H1 (cell line): Measurements from ENCODE around the gene PROSER1. TPM values are rescaled to one million over a fixed set of nuclear protein-coding genes. Genes with fewer than 3 reads are reported as not detected.

ENCODE experiments used
- CTCF ChIA-PET: fragments of 300-600 bp; sonication (Branson Sonifier 250); formaldehyde crosslinking; loops from one replicate; lab custom pipeline; 2021; ENCODE audit not compliant: partially characterized antibody; lab: Charles Lee
- POLR2A ChIA-PET: fragments of 300-600 bp; sonication (Branson Sonifier 250); formaldehyde crosslinking; loops from one replicate; lab custom pipeline; 2021; ENCODE audit warnings: inconsistent platforms; ENCODE audit not compliant: partially characterized antibody; lab: Charles Lee
- DNase-seq, 2 experiments: peaks; one replicate each; pipeline versions ENCODE4 v3.0.0 to v3.0.0-alpha.2; 2010 to 2022; ENCODE audit warnings: low spot score in 2 of 2, low read depth in 1 of 2, mixed read lengths in 1 of 2
- FAIRE-seq: peaks from 2 replicates; lab custom pipeline; 2011; peaks lifted over from hg19 to GRCh38; lab: Jason Lieb, UNC
- H2AFZ ChIP-seq: 2 replicates; pipeline ENCODE4 v1.8.1; 2012; ENCODE audit warnings: low read length, inconsistent platforms
- H2AK5ac ChIP-seq: 2 replicates; pipeline ENCODE4 v1.6.1; 2013; ENCODE audit warnings: low read depth, low read length
- H2BK120ac ChIP-seq: replicated peaks from 2 replicates; pipeline ENCODE3; 2013; ENCODE audit warnings: low read depth, low read length, inconsistent platforms
- H2BK12ac ChIP-seq: 2 replicates; pipeline ENCODE4 v1.6.1; 2013; ENCODE audit warnings: low read depth, low read length
- H2BK15ac ChIP-seq: 2 replicates; pipeline ENCODE4 v1.6.1; 2013; ENCODE audit warnings: low read length
- H2BK20ac ChIP-seq: 2 replicates; pipeline ENCODE4 v1.6.1; 2013; ENCODE audit warnings: low read length
- H2BK5ac ChIP-seq: 2 replicates; pipeline ENCODE4 v1.6.1; 2013; ENCODE audit warnings: low read depth, low read length
- H3K14ac ChIP-seq: 2 replicates; pipeline ENCODE4 v1.6.1; 2013; ENCODE audit warnings: inconsistent platforms; ENCODE audit not compliant: insufficient read length
- H3K18ac ChIP-seq: 2 replicates; pipeline ENCODE4 v1.6.1; 2013; ENCODE audit warnings: low read length; ENCODE audit errors: extremely low read depth
- H3K23ac ChIP-seq: 2 replicates; pipeline ENCODE4 v1.6.1; 2013; ENCODE audit warnings: inconsistent platforms; ENCODE audit not compliant: insufficient read length
- H3K23me2 ChIP-seq: 2 replicates; pipeline ENCODE4 v1.6.1; 2013; ENCODE audit warnings: low read depth, low read length
- H3K27ac ChIP-seq: 2 replicates; pipeline ENCODE4 v1.6.1; 2011; ENCODE audit warnings: low read depth, low read length, inconsistent platforms
- H3K27me3 ChIP-seq, 4 experiments: replicated peaks in 1 of 4; 1 replicate in 1 of 4; 2 replicates in 3 of 4; pipeline versions ENCODE4 v1.6.1 to v1.8.1; 2011 to 2013; ENCODE audit warnings: low read length in 3 of 4, mild to moderate bottlenecking in 3 of 4, inconsistent platforms in 2 of 4, mixed read lengths in 2 of 4, moderate library complexity in 1 of 4; ENCODE audit not compliant: control insufficient read depth in 3 of 4, insufficient read depth in 3 of 4; ENCODE audit errors: extremely low read depth in 1 of 4
- H3K36me3 ChIP-seq, 4 experiments: 2 replicates each; pipeline versions ENCODE4 v1.6.1 to v1.8.1; 2011 to 2013; ENCODE audit warnings: mild to moderate bottlenecking in 4 of 4, low read length in 3 of 4, moderate library complexity in 2 of 4, control low read depth in 1 of 4, inconsistent platforms in 1 of 4; ENCODE audit not compliant: insufficient read depth in 4 of 4, control insufficient read depth in 2 of 4
- H3K4ac ChIP-seq: replicated peaks from 2 replicates; pipeline ENCODE3; 2013; ENCODE audit warnings: low read length, low read depth, mixed read lengths, inconsistent platforms; ENCODE audit not compliant: insufficient read length
- H3K4me1 ChIP-seq, 4 experiments: replicated peaks in 1 of 4; 1 replicate in 1 of 4; 2 replicates in 3 of 4; pipeline versions ENCODE4 v1.6.1 to v1.8.1; 2011 to 2013; ENCODE audit warnings: low read length in 3 of 4, inconsistent platforms in 2 of 4, mixed read lengths in 1 of 4; ENCODE audit not compliant: insufficient read depth in 4 of 4, control insufficient read depth in 3 of 4
- H3K4me2 ChIP-seq, 2 experiments: 2 replicates each; pipeline versions ENCODE4 v1.6.1 to v1.8.1; 2011 to 2013; ENCODE audit warnings: low read depth in 2 of 2, low read length in 2 of 2, control low read depth in 1 of 2, inconsistent platforms in 1 of 2, mild to moderate bottlenecking in 1 of 2; ENCODE audit not compliant: insufficient read depth in 1 of 2
- H3K4me3 ChIP-seq, 4 experiments: fragments of 200-600, 300-600 bp in 1 of 4; sonication (generic), shearing (Covaris generic), sonication (Bioruptor Twin) in 1 of 4; 2 replicates each; pipeline versions ENCODE4 v1.5.1 to v1.8.1; 2011 to 2016; ENCODE audit warnings: low read length in 4 of 4, low read depth in 3 of 4, control low read depth in 2 of 4, inconsistent platforms in 2 of 4, mild to moderate bottlenecking in 2 of 4, mixed read lengths in 1 of 4, moderate library complexity in 1 of 4; ENCODE audit not compliant: insufficient read depth in 2 of 4; ENCODE audit errors: extremely low read depth in 1 of 4
- H3K56ac ChIP-seq: replicated peaks from 2 replicates; pipeline ENCODE3; 2013; ENCODE audit warnings: low read depth, mild to moderate bottlenecking, mixed read lengths, low read length, inconsistent platforms; ENCODE audit not compliant: insufficient read length
- H3K79me1 ChIP-seq: 2 replicates; pipeline ENCODE4 v1.6.1; 2013; ENCODE audit warnings: low read depth, low read length, control low read depth
- H3K79me2 ChIP-seq, 2 experiments: 2 replicates each; pipeline versions ENCODE4 v1.6.1 to v1.8.1; 2012 to 2013; ENCODE audit warnings: low read length in 2 of 2, mild to moderate bottlenecking in 2 of 2, inconsistent platforms in 1 of 2; ENCODE audit not compliant: insufficient read depth in 2 of 2, control insufficient read depth in 1 of 2
- H3K9ac ChIP-seq, 4 experiments: replicated peaks in 1 of 4; 1 replicate in 1 of 4; 2 replicates in 3 of 4; pipeline versions ENCODE4 v1.6.1 to v1.8.1; 2011 to 2013; ENCODE audit warnings: low read depth in 3 of 4, low read length in 3 of 4, control low read depth in 2 of 4, mild to moderate bottlenecking in 2 of 4, moderate library complexity in 2 of 4, inconsistent platforms in 1 of 4; ENCODE audit errors: extremely low read depth in 1 of 4
- H3K9me3 ChIP-seq, 2 experiments: 2 replicates each; pipeline versions ENCODE4 v1.6.1 to v1.8.1; 2012 to 2013; ENCODE audit warnings: mild to moderate bottlenecking in 2 of 2, moderate library complexity in 2 of 2, control low read depth in 1 of 2, inconsistent platforms in 1 of 2, low read depth in 1 of 2, low read length in 1 of 2, mixed read lengths in 1 of 2; ENCODE audit not compliant: insufficient read depth in 2 of 2
- H4K20me1 ChIP-seq, 2 experiments: replicated peaks in 1 of 2; 2 replicates each; pipeline versions ENCODE3 to v1.8.1; 2011 to 2013; ENCODE audit warnings: inconsistent platforms in 2 of 2, low read length in 2 of 2, mild to moderate bottlenecking in 1 of 2; ENCODE audit not compliant: insufficient read depth in 2 of 2, control insufficient read depth in 1 of 2
- H4K5ac ChIP-seq: 2 replicates; pipeline ENCODE4 v1.6.1; 2013; ENCODE audit warnings: low read length, low read depth, mixed read lengths, inconsistent platforms; ENCODE audit not compliant: insufficient read length
- H4K8ac ChIP-seq: 2 replicates; pipeline ENCODE4 v1.8.0; 2013; ENCODE audit warnings: mild to moderate bottlenecking, moderate library complexity, low read length, inconsistent platforms; ENCODE audit not compliant: insufficient read depth; ENCODE audit errors: extremely low read depth
- H4K91ac ChIP-seq: replicated peaks from 2 replicates; pipeline ENCODE3; 2013; ENCODE audit warnings: low read length, mixed read lengths, inconsistent platforms; ENCODE audit not compliant: insufficient read length
- BACH1 ChIP-seq: IDR thresholded peaks from 2 replicates; pipeline ENCODE4 v1.6.1; 2012; ENCODE audit warnings: low read length, improper control_type of control experiment
- EP300 ChIP-seq, 2 experiments: IDR thresholded peaks; 1 replicate in 1 of 2; 2 replicates in 1 of 2; pipeline ENCODE4 v1.6.1; 2011 to 2012; ENCODE audit warnings: low read depth in 2 of 2, low read length in 2 of 2, mild to moderate bottlenecking in 2 of 2, borderline replicate concordance in 1 of 2, inconsistent platforms in 1 of 2, moderate library complexity in 1 of 2
- FOSL1 ChIP-seq: IDR thresholded peaks from 2 replicates; pipeline ENCODE4 v1.6.1; 2011; ENCODE audit warnings: mild to moderate bottlenecking, low read depth, low read length, moderate library complexity; ENCODE audit not compliant: insufficient read depth
- KDM1A ChIP-seq: fragments of 200-600, 300-600 bp; sonication (generic); IDR thresholded peaks from 2 replicates; pipeline ENCODE4 v1.7.1; 2016; ENCODE audit warnings: mild to moderate bottlenecking, low read length, borderline replicate concordance
- NANOG ChIP-seq: IDR thresholded peaks from 2 replicates; pipeline ENCODE4 v1.6.1; 2011; ENCODE audit warnings: low read length, low read depth, mild to moderate bottlenecking, inconsistent platforms; ENCODE audit not compliant: insufficient read depth, poor library complexity, severe bottlenecking
- SIRT6 ChIP-seq: IDR thresholded peaks from one replicate; pipeline ENCODE4 v1.7.1; 2012; ENCODE audit warnings: low read length, inconsistent platforms
- SP2 ChIP-seq: IDR thresholded peaks from 2 replicates; pipeline ENCODE4 v1.6.1; 2012; ENCODE audit warnings: mild to moderate bottlenecking, low read length, inconsistent platforms
- SRF ChIP-seq: IDR thresholded peaks from 2 replicates; pipeline ENCODE4 v1.6.1; 2011; ENCODE audit warnings: mild to moderate bottlenecking, low read depth, low read length, moderate library complexity
- SUZ12 ChIP-seq: fragments of 200-600 bp; sonication (generic); IDR thresholded peaks from 2 replicates; pipeline ENCODE4 v1.6.1; 2012; ENCODE audit warnings: mild to moderate bottlenecking, inconsistent platforms, low read length, moderate library complexity, mixed read lengths
- TAF1 ChIP-seq: IDR thresholded peaks from 2 replicates; pipeline ENCODE4 v1.6.1; 2011; ENCODE audit warnings: mild to moderate bottlenecking, low read depth, low read length
- TBP ChIP-seq: IDR thresholded peaks from 2 replicates; pipeline ENCODE4 v1.6.1; 2011; ENCODE audit warnings: low read depth, low read length, improper control_type of control experiment
- WGBS, 2 experiments: shearing (Covaris generic) in 1 of 2; methylation state at CpG; one replicate each; pipeline versions ENCODE4 v1.1.6 to v1.1.7; 2013 to 2015; ENCODE audit warnings: low lambda C conversion rate in 2 of 2, mixed read lengths in 2 of 2, inconsistent platforms in 1 of 2, low coverage in 1 of 2, missing lambda C conversion rate in 1 of 2; ENCODE audit not compliant: insufficient replicate concordance in 2 of 2, insufficient coverage in 1 of 2, insufficient read length in 1 of 2; ENCODE audit errors: extremely low coverage in 1 of 2, missing lambda C conversion rate in 1 of 2; 5-methylcytosine and 5-hydroxymethylcytosine counted together
- polyA plus RNA-seq, 7 experiments: library from polyadenylated mRNA; depleted of rRNA in 3 of 7; stranded (reverse) in 5 of 7; unstranded in 2 of 7; fragments of >200 nt in 5 of 7; fragments of 200-250 nt in 2 of 7; gene quantifications; 1 replicate in 5 of 7; 2 replicates in 1 of 7; 4 replicates in 1 of 7; pipeline versions ENCODE4 v1.2.1 to v1.2.3, GENCODE V29; 2011 to 2013; ENCODE audit warnings: missing spikeins in 2 of 7, mixed read lengths in 2 of 7
- total RNA-seq: library from RNA; stranded (reverse); fragmentation: NEBNext Ultra II Directional; extraction: Animal tissue kit (Norgen Biotek cat#: 25700); gene quantifications from 2 replicates; pipeline ENCODE4 v1.2.1, GENCODE V29; 2021
- TF ChIP-seq, protein P1 (sequence below): IDR thresholded peaks from 2 replicates; pipeline ENCODE4 v1.6.1; 2012; ENCODE audit warnings: inconsistent platforms
- TF ChIP-seq, protein P2 (sequence below): IDR thresholded peaks from 2 replicates; pipeline ENCODE4 v1.6.1; 2012; ENCODE audit warnings: inconsistent platforms

Gene PROSER1
- total and polyA plus RNA-seq, 2 of the 8 experiments (the other 6 are each of a cell fraction or from before 2014, with no cell fraction given): 99.2 to 116 TPM

DNA sequence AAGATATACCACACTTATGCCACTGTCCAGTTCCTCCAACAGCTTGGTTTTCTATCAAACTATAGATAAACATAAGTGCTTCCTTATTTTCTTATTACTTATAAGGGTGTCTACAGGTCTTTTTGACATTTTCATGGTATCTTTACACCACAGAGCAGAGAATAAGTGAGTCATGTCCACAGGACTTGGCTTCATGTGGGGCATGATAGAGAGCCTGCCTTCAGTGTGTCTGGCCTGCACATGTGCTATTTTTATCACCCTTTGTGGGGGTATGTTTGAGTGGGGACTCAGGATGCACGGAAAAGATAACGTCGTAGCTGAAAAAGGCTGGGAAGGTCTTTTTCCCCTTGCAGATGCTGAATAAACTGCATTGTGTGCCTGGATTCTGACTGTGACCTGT is 39.1 kb downstream of the PROSER1 start:
- H4K20me1 ChIP-seq: no peaks in the 10 kb centered on the region
- TF ChIP-seq, protein P1, sequence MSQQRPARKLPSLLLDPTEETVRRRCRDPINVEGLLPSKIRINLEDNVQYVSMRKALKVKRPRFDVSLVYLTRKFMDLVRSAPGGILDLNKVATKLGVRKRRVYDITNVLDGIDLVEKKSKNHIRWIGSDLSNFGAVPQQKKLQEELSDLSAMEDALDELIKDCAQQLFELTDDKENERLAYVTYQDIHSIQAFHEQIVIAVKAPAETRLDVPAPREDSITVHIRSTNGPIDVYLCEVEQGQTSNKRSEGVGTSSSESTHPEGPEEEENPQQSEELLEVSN: no peak
- TF ChIP-seq SRF (no peak), EP300 (IDR thresholded peaks at IDR 0.05; ENCODE audit: borderline replicate concordance in 1 of 2, low read depth in 2 of 2, low read length in 2 of 2) (no peak), TAF1 (no peak), NANOG (no peak), BACH1 (no peak), SIRT6 (no peak), KDM1A (no peak), TBP (no peak), FOSL1 (no peak), SUZ12 (no peak), SP2 (no peak)
- TF ChIP-seq, protein P2, sequence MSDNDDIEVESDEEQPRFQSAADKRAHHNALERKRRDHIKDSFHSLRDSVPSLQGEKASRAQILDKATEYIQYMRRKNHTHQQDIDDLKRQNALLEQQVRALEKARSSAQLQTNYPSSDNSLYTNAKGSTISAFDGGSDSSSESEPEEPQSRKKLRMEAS: no peak

More for the DNA sequence above, 39.1 kb downstream of the PROSER1 start:
- H3K18ac ChIP-seq: no peak overlapping the region
- no peak overlapping the region for H2BK12ac ChIP-seq
- H2BK20ac ChIP-seq: no peak overlapping the region
- POLR2A ChIA-PET: no interaction called here
- no peak overlapping the region for H3K14ac ChIP-seq
- H3K79me2 ChIP-seq: no peaks in the 10 kb centered on the region
- H3K4me2 ChIP-seq: no peak overlapping the region
- H3K36me3 ChIP-seq: no peaks in the 10 kb centered on the region
- no peak overlapping the region for H3K9ac ChIP-seq
- H3K23me2 ChIP-seq: no peaks in the 10 kb centered on the region
- no peak overlapping the region for H4K5ac ChIP-seq
- 98% methylated on average over 3 of the region's 3 CpGs; no CpG with 5 or more reads in 1 of the 2 experiments for WGBS, 2 experiments
- no peak overlapping the region for H3K4ac ChIP-seq
- H3K9me3 ChIP-seq: no peaks in the 10 kb centered on the region
- FAIRE-seq (no peak), DNase-seq (no peak)
- H3K27me3 ChIP-seq: no peaks in the 10 kb centered on the region
- H3K4me1 ChIP-seq: no peaks in the 10 kb centered on the region
- H2BK15ac ChIP-seq: no peak overlapping the region
- no peak overlapping the region for H3K23ac ChIP-seq
- CTCF ChIA-PET: interaction anchor here (2.8 kb wide), 1 partner anchor 14 kb away, joined by 7 read pairs; no protein-coding TSS in a partner anchor
- H3K79me1 ChIP-seq: no peaks in the 10 kb centered on the region
- H2BK120ac ChIP-seq: no peak overlapping the region
- no peak overlapping the region for H4K91ac ChIP-seq
- H3K4me3 ChIP-seq: no peak overlapping the region
- no peak overlapping the region for H4K8ac ChIP-seq
- H2AK5ac ChIP-seq: no peak overlapping the region
- H3K56ac ChIP-seq: no peak overlapping the region
- H2AFZ ChIP-seq: no peak overlapping the region
- no peak overlapping the region for H2BK5ac ChIP-seq
- no peak overlapping the region for H3K27ac ChIP-seq
